NCI-H1930 (cell line): ENCODE measurements around the gene CYB5R2.

Experiments
- DNase-seq, 2 experiments: peaks; one replicate each; lab custom pipeline; 2025; lab: John Stamatoyannopoulos, UW

Gene CYB5R2

DNA sequence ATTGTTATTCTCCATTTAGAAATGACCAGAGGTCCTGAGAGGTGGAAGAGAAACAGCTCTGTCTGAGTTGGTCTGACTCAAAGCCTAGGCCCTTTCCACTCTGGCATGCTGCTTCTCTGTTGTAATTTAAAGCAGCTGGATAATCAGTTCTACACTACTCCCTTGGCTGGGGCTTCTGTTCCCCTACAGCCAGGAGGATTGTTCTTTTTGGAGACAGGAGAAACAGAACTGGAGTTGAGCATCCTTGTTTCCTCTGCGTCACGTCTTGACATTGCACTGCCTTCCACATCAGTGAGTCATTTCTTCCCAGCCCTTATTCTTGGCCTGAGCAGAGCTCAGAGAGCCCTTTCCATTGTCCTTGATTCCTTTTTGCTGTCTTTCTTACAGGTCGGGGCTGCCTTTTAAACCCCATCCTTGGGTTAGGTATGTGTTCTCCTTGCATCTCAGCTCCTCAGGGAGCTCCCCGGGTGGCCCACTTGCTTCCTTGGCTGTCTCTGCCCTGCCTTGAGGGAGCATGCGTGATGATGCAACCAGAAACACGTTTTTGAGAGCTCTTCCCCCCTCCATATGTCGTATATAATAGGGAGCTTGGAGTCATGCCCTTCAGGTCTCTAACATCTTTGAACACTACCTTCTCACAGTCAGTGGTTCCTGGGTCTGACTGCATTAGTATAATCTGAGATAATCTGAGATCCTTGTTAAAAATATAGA lies 35.7 kb downstream of the CYB5R2 start:
- no peak for DNase-seq

GRCh38 chr11:7636350-7636749 lies 37.0 kb downstream of the CYB5R2 start:
- no peak for DNase-seq

DNA sequence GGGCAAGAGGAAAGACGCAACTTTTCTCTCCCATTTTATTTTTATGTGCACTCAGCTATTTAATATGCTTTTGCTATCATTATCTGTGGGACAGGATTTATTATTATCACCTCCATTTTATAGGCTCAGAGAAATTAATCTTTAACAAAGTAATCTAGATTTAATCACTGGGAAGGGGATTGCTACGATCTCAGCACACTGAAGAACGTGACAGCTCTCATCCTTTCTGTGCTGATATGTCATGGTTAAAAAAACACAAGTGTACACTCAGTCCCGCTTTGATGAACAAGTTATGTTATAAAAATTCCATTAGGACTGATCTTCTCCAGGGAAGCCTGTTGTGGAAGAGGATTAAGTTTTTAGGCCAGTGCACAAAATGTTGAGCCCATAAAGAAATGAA lies 37.6 kb downstream of the CYB5R2 start:
- DNase-seq = no peak

DNA sequence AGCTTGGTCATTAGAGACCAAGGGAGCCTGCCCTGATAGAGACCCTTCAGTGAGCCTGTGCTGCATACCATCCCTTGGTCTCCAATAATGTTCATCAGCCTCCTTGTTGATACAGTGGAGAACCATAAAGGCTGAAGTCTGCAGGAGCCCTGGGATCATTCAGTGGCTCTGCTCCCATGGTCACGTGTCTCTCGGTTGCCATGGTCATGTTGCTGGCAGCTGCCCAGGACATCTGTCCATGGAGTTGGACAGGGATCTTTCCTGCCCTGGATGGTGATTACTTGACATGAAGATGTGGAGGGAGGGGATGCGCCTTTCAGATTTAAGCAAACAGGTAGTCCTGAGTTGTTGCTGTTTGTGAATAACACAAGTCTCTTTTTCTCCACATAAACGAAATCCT lies 38.2 kb downstream of the CYB5R2 start:
- DNase-seq = no peak

DNA sequence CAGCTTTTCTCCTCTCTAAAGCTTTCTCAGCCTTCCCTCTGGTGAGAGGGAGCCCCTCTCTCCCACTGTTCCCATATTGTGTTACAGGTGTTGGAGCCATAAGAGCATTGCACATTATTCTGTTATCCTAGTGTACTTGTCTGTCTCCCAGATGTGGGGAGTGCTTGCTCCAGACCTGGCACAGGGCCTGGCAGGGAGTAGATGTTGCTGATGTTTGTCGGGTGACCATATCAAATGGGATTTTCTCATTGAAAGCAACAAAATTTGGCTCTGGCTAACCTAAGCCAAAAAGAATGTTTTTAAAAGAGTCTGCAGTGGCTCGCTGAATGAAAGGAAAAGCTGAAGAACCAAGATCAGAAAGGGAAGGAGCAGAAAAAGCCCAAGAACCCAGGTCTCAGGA lies 41.1 kb downstream of the CYB5R2 start:
- no peak for DNase-seq

GRCh38 chr11:7630002-7630401 lies 43.3 kb downstream of the CYB5R2 start:
- DNase-seq = no peak

GRCh38 chr11:7628660-7629059 lies 44.6 kb downstream of the CYB5R2 start:
- no peak for DNase-seq

GRCh38 chr11:7622721-7623120 lies 50.6 kb downstream of the CYB5R2 start:
- no peak for DNase-seq

- DNase-seq = no peak
Observed at GRCh38 chr11:7621554-7621953, 51.7 kb downstream of the CYB5R2 start.

DNA sequence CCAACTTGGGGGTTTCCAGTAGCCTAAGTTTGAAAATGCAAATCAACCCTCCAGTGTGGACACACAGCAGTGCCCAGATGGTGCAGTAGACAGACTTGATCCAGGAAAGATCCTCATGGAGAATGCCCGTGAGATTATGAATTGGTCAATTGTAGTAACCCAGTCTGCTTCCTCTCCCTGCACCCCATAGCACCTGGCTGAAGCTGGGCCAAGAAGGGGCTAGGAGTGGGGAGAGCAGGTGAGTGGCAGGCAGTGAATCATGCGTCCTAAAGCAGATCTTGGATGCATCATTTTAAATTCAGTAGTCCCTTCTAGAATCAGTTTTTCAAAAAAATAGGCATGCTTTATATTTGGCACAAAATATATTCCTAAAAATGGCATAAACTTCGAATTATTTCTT lies 52.2 kb downstream of the CYB5R2 start:
- DNase-seq = no peak

GRCh38 chr11:7619322-7619721 lies 54.0 kb downstream of the CYB5R2 start:
- DNase-seq = no peak

DNA sequence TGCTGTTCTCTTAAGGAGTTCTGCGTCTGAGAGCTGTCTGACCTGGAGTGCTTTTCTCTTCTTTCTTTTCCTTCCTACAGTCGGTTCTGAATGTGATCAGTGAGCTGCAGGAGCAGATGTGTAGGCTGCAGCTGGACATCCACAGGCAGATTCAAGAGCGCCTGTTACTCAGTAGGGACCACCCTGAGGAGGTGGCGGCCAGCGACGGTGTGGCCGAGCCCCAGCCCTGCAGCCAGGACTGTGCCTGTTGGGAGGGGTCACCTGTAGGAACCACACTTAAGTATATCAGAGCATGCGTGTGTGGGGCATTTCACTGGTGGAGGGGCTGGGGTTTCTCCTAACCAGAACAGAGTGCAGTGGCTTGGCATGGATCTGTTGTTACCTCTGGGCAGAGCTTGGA lies 56.3 kb downstream of the CYB5R2 start:
- no peak for DNase-seq
